Measurements from ENCODE around the gene ZMYND15. TPM values are rescaled to one million over a fixed set of nuclear protein-coding genes. Genes with fewer than 3 reads are reported as not detected.
A peak's percentile ranks its signal among the peaks of the same experiment; 100 is the strongest.

The ZMYND15 gene
- total and polyA plus RNA-seq, 2 experiments from 2014 or later = 2.9 to 4.1 TPM

DNA sequence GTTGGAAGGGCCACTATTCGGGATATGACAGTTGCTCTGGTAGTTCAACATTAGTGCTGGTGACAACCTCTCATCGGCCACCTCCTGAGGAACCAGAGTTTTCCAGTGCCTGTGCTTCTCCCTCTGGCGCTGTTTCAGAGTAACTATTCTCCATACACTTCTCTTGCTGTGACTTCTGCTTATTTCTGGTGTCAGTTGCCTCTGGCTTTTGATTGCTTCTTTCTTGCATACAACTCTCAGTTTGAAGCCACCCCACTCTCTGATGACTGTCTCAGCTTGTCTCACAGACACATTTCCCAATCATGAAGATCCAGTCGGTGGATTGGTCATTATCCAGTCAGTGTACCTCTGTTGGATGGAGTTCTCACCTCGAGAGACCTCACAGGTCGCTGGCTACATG, 28.7 kb downstream of the ZMYND15 start:
- Histone ChIP-seq H3K9me2 (replicated peaks; ENCODE audit: insufficient read depth) (no peaks in the 10 kb centered on the region), H3K4me1 (ENCODE audit: insufficient read depth) (peaks cover 9% of the 10 kb centered on the region), H3K36me3 (replicated peaks; ENCODE audit: insufficient read depth, low read depth) (no peaks in the 10 kb centered on the region), H3K27ac (no peak overlapping the region), H4K20me1 (ENCODE audit: insufficient read depth, poor library complexity, severe bottlenecking) (no peaks in the 10 kb centered on the region), H3K9me3 (ENCODE audit: low read depth) (no peaks in the 10 kb centered on the region), H3K27me3 (no peaks in the 10 kb centered on the region), H2AFZ (no peak overlapping the region), H3K4me2 (no peak overlapping the region), H3K4me3 (no peak overlapping the region), H3K79me2 (no peaks in the 10 kb centered on the region)
- 86% methylated on average over 6 of the region's 6 CpGs for WGBS (ENCODE audit: low lambda C conversion rate, missing lambda C conversion rate)
- TF ChIP-seq, protein P1, sequence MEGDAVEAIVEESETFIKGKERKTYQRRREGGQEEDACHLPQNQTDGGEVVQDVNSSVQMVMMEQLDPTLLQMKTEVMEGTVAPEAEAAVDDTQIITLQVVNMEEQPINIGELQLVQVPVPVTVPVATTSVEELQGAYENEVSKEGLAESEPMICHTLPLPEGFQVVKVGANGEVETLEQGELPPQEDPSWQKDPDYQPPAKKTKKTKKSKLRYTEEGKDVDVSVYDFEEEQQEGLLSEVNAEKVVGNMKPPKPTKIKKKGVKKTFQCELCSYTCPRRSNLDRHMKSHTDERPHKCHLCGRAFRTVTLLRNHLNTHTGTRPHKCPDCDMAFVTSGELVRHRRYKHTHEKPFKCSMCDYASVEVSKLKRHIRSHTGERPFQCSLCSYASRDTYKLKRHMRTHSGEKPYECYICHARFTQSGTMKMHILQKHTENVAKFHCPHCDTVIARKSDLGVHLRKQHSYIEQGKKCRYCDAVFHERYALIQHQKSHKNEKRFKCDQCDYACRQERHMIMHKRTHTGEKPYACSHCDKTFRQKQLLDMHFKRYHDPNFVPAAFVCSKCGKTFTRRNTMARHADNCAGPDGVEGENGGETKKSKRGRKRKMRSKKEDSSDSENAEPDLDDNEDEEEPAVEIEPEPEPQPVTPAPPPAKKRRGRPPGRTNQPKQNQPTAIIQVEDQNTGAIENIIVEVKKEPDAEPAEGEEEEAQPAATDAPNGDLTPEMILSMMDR (IDR thresholded peaks at IDR 0.05; ENCODE audit: poor library complexity) = no peak
- TF ChIP-seq EZH2 (IDR thresholded peaks at IDR 0.05; ENCODE audit: borderline replicate concordance) (no peak), EZH2phosphoT487 (IDR thresholded peaks at IDR 0.05; ENCODE audit: low read depth, severe bottlenecking, unreplicated experiment) (no peak)
- no peak for DNase-seq (ENCODE audit: low spot score)

DNA sequence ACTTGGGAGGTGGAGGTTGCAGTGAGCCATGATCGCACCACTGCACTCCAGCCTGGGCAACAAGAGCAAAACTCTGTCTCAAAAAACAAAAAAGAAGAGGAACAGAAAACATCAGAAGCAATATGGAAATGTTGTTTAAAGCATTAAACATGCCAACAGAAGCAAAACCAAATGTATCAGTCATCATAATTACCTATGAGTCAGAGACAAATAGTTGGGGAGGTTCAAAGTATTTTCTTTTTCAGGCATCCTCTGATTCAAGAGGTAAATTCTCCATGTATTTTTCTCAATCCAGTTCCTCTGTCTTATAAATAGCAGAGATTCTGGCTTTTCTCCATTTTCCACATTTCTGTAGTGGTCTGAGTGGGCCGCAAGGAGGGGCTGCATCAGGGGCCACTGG, 30.0 kb downstream of the ZMYND15 start:
- DNase-seq (ENCODE audit: low spot score) = no peak
- Histone ChIP-seq H3K9me3 (ENCODE audit: low read depth) (no peaks in the 10 kb centered on the region), H3K4me1 (ENCODE audit: insufficient read depth) (peaks cover 9% of the 10 kb centered on the region), H3K9me2 (replicated peaks; ENCODE audit: insufficient read depth) (no peaks in the 10 kb centered on the region), H3K27me3 (no peaks in the 10 kb centered on the region), H3K79me2 (no peaks in the 10 kb centered on the region), H2AFZ (no peak overlapping the region), H4K20me1 (ENCODE audit: insufficient read depth, poor library complexity, severe bottlenecking) (no peaks in the 10 kb centered on the region), H3K36me3 (replicated peaks; ENCODE audit: insufficient read depth, low read depth) (no peaks in the 10 kb centered on the region), H3K4me2 (no peak overlapping the region), H3K27ac (peak overlapping the region; percentile 66), H3K4me3 (no peak overlapping the region)
- TF ChIP-seq, protein P1 (IDR thresholded peaks at IDR 0.05; ENCODE audit: poor library complexity) = no peak
- TF ChIP-seq EZH2 (IDR thresholded peaks at IDR 0.05; ENCODE audit: borderline replicate concordance) = no peak
- TF ChIP-seq EZH2phosphoT487 (IDR thresholded peaks at IDR 0.05; ENCODE audit: low read depth, severe bottlenecking, unreplicated experiment) = no peak
- WGBS (ENCODE audit: low lambda C conversion rate, missing lambda C conversion rate) = 89% methylated on average over 2 of the region's 2 CpGs

DNA sequence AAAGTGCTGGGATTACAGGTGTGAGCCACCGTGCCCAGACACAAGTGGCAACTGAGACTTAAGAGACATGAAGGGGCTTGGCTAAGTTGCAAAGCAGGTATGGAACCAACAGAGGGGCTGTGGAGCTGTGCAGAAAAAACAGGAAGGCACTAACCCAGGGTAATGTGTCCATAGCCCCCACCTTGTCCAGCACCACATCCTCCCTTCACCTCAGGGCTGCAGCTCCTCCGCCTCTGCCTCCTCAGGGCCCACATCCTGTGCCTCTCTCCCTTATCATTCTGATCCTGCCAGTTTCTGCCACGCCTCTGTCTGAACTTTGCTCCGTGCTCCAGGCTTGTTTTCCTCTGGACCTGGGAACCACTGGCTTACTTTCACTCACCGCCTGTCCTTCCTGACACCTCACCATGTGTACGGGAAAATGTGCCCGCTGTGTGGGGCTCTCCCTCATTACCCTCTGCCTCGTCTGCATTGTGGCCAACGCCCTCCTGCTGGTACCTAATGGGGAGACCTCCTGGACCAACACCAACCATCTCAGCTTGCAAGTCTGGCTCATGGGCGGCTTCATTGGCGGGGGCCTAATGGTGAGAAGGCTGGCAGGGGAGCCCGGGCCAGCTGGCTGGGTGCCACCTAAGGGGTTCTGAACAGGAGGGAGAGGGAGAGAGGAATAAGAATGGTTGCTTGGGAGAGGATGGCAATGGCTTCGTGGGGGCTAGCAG, 32.0 kb downstream of the ZMYND15 start, which contains the start of gene TM4SF5:
TM4SF5 (plus strand) TSS at position 368 of the 716 bp plus-strand sequence; CDS start at position 405, 37 bp downstream.
- Histone ChIP-seq H3K4me1 (ENCODE audit: insufficient read depth) (peaks cover 9% of the 10 kb centered on the region), H3K4me2 (peak within 1 kb of the TSS; percentile 62), H3K4me3 (no peak within 1 kb of the TSS), H3K27ac (peak within 1 kb of the TSS; percentile 78), H3K27me3 (no peaks in the 10 kb centered on the region), H3K9me3 (ENCODE audit: low read depth) (no peaks in the 10 kb centered on the region), H3K9me2 (replicated peaks; ENCODE audit: insufficient read depth) (no peaks in the 10 kb centered on the region), H3K79me2 (no peaks in the 10 kb centered on the region), H2AFZ (no peak within 1 kb of the TSS), H3K36me3 (replicated peaks; ENCODE audit: insufficient read depth, low read depth) (no peaks in the 10 kb centered on the region), H4K20me1 (ENCODE audit: insufficient read depth, poor library complexity, severe bottlenecking) (no peaks in the 10 kb centered on the region)
- 68% methylated on average over 13 of the region's 13 CpGs for WGBS (ENCODE audit: low lambda C conversion rate, missing lambda C conversion rate)
- peak; percentile 81 for DNase-seq (ENCODE audit: low spot score)
- TF ChIP-seq EZH2phosphoT487 (IDR thresholded peaks at IDR 0.05; ENCODE audit: low read depth, severe bottlenecking, unreplicated experiment) (no peak), EZH2 (IDR thresholded peaks at IDR 0.05; ENCODE audit: borderline replicate concordance) (no peak)
- TF ChIP-seq, protein P1 (IDR thresholded peaks at IDR 0.05; ENCODE audit: poor library complexity) = no peak

Data from hepatocyte (in vitro differentiated cells).